PC-9 (cell line): Measurements from ENCODE around the gene MYO3B.

Experiments
- EZH2 ChIP-seq: fragments of 200-600 bp; sonication (generic); IDR thresholded peaks from 2 replicates; pipeline ENCODE4 v1.8.0; 2017; ENCODE audit warnings: antibody characterized with exemption, low read depth
- TF ChIP-seq, protein P1 (sequence below): fragments of 200-600 bp; sonication (generic); conservative IDR thresholded peaks from 2 replicates; pipeline ENCODE4 v1.6.1; 2017; ENCODE audit warnings: mixed run types, antibody characterized with exemption, mild to moderate bottlenecking, moderate library complexity

DNA sequence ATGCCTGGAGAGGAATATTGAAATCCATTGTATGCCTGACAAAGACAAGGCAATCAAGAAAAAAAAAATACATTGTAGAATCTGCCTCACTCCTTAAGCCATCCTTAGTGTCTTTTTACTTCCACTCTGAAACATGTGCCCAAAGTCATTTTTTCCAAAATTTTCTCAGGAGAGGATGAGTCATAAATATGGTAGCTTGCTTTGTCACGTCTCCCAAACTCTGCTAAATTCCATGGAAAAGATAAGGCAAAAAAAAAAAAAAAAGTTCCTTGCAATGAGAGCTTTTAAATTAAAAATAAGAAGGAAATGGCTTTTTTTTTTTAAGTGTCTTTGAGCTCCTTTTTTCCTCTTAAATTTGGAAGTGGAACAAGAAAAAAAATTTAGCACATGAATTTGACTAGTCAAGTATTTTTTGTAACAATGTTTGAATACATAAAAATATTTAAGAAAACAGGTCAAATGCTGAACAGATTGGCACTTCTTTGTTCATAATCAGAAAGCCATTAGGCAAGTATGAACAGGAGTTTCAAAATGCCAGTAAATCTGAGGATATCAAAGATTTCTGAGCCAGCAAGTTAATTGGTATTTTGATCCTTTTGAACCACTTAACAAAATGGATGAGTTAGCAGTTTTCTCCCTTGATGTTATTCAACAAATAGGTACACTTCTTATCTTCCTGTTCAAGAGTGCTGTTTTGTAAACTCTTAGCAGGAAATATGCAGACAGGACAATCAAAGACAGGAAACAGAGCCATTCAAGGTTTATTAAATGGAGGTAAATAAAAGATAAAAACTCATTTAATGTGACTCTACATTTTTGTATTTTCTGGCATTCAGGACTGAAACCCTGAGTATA is 289.8 kb downstream of the MYO3B start:
- TF ChIP-seq, protein P1, sequence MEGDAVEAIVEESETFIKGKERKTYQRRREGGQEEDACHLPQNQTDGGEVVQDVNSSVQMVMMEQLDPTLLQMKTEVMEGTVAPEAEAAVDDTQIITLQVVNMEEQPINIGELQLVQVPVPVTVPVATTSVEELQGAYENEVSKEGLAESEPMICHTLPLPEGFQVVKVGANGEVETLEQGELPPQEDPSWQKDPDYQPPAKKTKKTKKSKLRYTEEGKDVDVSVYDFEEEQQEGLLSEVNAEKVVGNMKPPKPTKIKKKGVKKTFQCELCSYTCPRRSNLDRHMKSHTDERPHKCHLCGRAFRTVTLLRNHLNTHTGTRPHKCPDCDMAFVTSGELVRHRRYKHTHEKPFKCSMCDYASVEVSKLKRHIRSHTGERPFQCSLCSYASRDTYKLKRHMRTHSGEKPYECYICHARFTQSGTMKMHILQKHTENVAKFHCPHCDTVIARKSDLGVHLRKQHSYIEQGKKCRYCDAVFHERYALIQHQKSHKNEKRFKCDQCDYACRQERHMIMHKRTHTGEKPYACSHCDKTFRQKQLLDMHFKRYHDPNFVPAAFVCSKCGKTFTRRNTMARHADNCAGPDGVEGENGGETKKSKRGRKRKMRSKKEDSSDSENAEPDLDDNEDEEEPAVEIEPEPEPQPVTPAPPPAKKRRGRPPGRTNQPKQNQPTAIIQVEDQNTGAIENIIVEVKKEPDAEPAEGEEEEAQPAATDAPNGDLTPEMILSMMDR, result no peak
- no peak for TF ChIP-seq EZH2
